ENCODE data around the gene MYO7A.

MYO7A gene

GRCh38 chr11:77146261-77147035 lies 18.4 kb downstream of the MYO7A start:
- no peak for DNase-seq (ENCODE audit: low read depth)

- DNase-seq (ENCODE audit: low read depth): no peak
Measured at GRCh38 chr11:77147036-77147315, 18.9 kb downstream of the MYO7A start.

- no peak for DNase-seq (ENCODE audit: low read depth)
Measured at GRCh38 chr11:77147668-77148321, 19.7 kb downstream of the MYO7A start.

GRCh38 chr11:77148963-77149715 lies 21.1 kb downstream of the MYO7A start:
- DNase-seq (ENCODE audit: low read depth): no peak

GRCh38 chr11:77149716-77150392 lies 21.8 kb downstream of the MYO7A start:
- DNase-seq (ENCODE audit: low read depth): no peak

- no peak for DNase-seq (ENCODE audit: low read depth)
Measured at GRCh38 chr11:77150836-77151235, 22.8 kb downstream of the MYO7A start.

GRCh38 chr11:77151804-77152509 lies 23.9 kb downstream of the MYO7A start:
- peak; percentile 31 for DNase-seq (ENCODE audit: low read depth)

GRCh38 chr11:77152846-77153245 lies 24.8 kb downstream of the MYO7A start:
- no peak for DNase-seq (ENCODE audit: low read depth)

- no peak for DNase-seq (ENCODE audit: low read depth)
Measured at GRCh38 chr11:77153276-77154185, 25.5 kb downstream of the MYO7A start.

GRCh38 chr11:77154381-77155081 lies 26.5 kb downstream of the MYO7A start:
- DNase-seq (ENCODE audit: low read depth): no peak

GRCh38 chr11:77155082-77155475 lies 27.0 kb downstream of the MYO7A start:
- no peak for DNase-seq (ENCODE audit: low read depth)

GRCh38 chr11:77155556-77156130 lies 27.6 kb downstream of the MYO7A start:
- no peak for DNase-seq (ENCODE audit: low read depth)

- no peak for DNase-seq (ENCODE audit: low read depth)
Measured at GRCh38 chr11:77156396-77157195, 28.6 kb downstream of the MYO7A start.

- DNase-seq (ENCODE audit: low read depth): no peak
Measured at GRCh38 chr11:77158041-77158695, 30.1 kb downstream of the MYO7A start.

GRCh38 chr11:77159219-77159936 lies 31.3 kb downstream of the MYO7A start:
- DNase-seq (ENCODE audit: low read depth): no peak

GRCh38 chr11:77159937-77160495 lies 32.0 kb downstream of the MYO7A start:
- DNase-seq (ENCODE audit: low read depth): no peak

GRCh38 chr11:77163271-77163670 lies 35.2 kb downstream of the MYO7A start:
- no peak for DNase-seq (ENCODE audit: low read depth)
